Lung (tissue), 12 donors: ENCODE data around the gene C1QL4. TPM values are rescaled to one million over a fixed set of nuclear protein-coding genes. Genes with fewer than 3 reads are reported as not detected.
"Not testable (repeated sequence)": the region's sequence is repeated elsewhere in the genome, so short reads cannot be mapped to it uniquely, and the experiment has no call there.

ENCODE experiments used
- ATAC-seq: fragments of 200-7000 bp; cut with Tn5 transposase; one replicate; pipeline ENCODE4 v1.9.1; 2020; ENCODE audit warnings: moderate number of reproducible peaks; ENCODE audit not compliant: insufficient read depth, low FRiP score
- DNase-seq, 3 donors: peaks; one replicate each; pipeline ENCODE4 v3.0.0-alpha.2; 2013 to 2017
- H3K27ac ChIP-seq, 2 donors: one replicate each; pipeline ENCODE4 v1.5.1; 2013; ENCODE audit warnings: mild to moderate bottlenecking in 2 of 2, moderate library complexity in 2 of 2, control low read depth in 1 of 2, inconsistent platforms in 1 of 2, low read depth in 1 of 2, low read length in 1 of 2
- H3K27me3 ChIP-seq, 3 donors: one replicate each; pipeline ENCODE4 v1.5.1; 2013; ENCODE audit warnings: low read length in 2 of 3; ENCODE audit not compliant: control insufficient read depth in 3 of 3, insufficient read depth in 3 of 3
- H3K36me3 ChIP-seq, 4 donors: one replicate each; pipeline ENCODE4 v1.5.1; 2013; ENCODE audit warnings: low read length in 4 of 4, mild to moderate bottlenecking in 1 of 4, moderate library complexity in 1 of 4; ENCODE audit not compliant: control insufficient read depth in 4 of 4, insufficient read depth in 4 of 4
- H3K4me1 ChIP-seq, 5 donors: one replicate each; pipeline ENCODE4 v1.5.1; 2013; ENCODE audit warnings: low read length in 5 of 5, mild to moderate bottlenecking in 2 of 5, moderate library complexity in 1 of 5; ENCODE audit not compliant: control insufficient read depth in 5 of 5, insufficient read depth in 5 of 5
- H3K4me3 ChIP-seq: one replicate; pipeline ENCODE4 v1.5.1; 2013; ENCODE audit warnings: mild to moderate bottlenecking, control low read depth, moderate library complexity
- H3K9ac ChIP-seq, 2 donors: one replicate each; pipeline ENCODE4 v1.5.1; 2013; ENCODE audit warnings: low read length in 2 of 2, control low read depth in 1 of 2; ENCODE audit not compliant: insufficient read depth in 1 of 2
- H3K9me3 ChIP-seq, 4 donors: one replicate each; pipeline ENCODE4 v1.5.1; 2013; ENCODE audit warnings: low read length in 3 of 4, mild to moderate bottlenecking in 1 of 4, moderate library complexity in 1 of 4; ENCODE audit not compliant: control insufficient read depth in 4 of 4, insufficient read depth in 3 of 4
- CTCF ChIP-seq: IDR thresholded peaks from 2 replicates; pipeline ENCODE4 v1.5.1; 2012; ENCODE audit warnings: mild to moderate bottlenecking; ENCODE audit errors: control extremely low read depth, extremely low read depth
- WGBS, 2 donors: extraction: QIAGEN DNeasy Blood & Tissue Kit; methylation state at CpG; one replicate each; pipeline ENCODE4 v1.1.7; 2013; 5-methylcytosine and 5-hydroxymethylcytosine counted together
- polyA plus RNA-seq, 2 donors: library from polyadenylated mRNA; stranded (reverse); fragments of 200-250 nt; gene quantifications; one replicate each; pipeline ENCODE4 v1.2.1, GENCODE V29; 2013
- total RNA-seq, 2 donors: library from RNA; depleted of rRNA in 1 of 2; stranded (reverse); fragments of >200 nt in 1 of 2; gene quantifications; one replicate each; pipeline ENCODE4 v1.2.1, GENCODE V29; 2014 to 2021
- donor health status: control.
- donor health status: control.
- donor health status: Bipolar disorder and iron deficiency.
- donor health status: healthy.
- donor health status: DM: yes; HTN: yes; CAD: no.

Gene C1QL4
- total and polyA plus RNA-seq, 4 donors, result 0.06 TPM; not detected in 3

DNA sequence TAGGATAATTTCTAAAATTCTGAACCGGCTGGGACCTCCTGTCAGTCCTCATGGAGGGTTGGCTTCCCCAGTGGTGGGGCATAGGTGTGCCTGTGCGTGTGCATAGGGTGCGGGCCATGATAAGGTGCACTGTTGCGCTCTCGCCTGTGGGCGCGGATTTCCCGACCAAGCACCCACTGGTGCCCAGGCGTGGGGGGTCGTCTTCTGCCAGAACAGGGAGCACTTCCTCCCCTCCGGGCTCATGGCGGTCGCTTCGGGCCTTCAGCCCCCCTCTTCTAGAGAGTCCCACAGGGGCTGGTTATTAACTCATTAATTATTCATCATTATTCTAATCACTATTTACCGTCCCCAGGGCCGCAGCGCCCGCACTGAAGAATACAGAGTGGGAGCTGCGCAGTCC lies 2.8 kb downstream of the C1QL4 start:
- DNase-seq, result no peak
- no peak overlapping the region for H3K27ac ChIP-seq
- peaks cover 7 to 60% (median 50%) of the 10 kb centered on the region in 3 donors for H3K27me3 ChIP-seq
- H3K4me3 ChIP-seq, result no peak overlapping the region
- no peak overlapping the region for H3K9ac ChIP-seq
- peaks cover 0 to 7% (median 0%) of the 10 kb centered on the region in 4 donors for H3K36me3 ChIP-seq
- ATAC-seq, result no peak
- H3K4me1 ChIP-seq, result peaks cover 0 to 14% (median 5%) of the 10 kb centered on the region in 5 donors
- H3K9me3 ChIP-seq, result peaks cover 0 to 3% (median 0%) of the 10 kb centered on the region in 4 donors
- WGBS, 2 donors, result 23 to 38% methylated on average over 19 of the region's 19 CpGs
- no peak for TF ChIP-seq CTCF

- DNase-seq, H3K9me3 ChIP-seq: not testable (repeated sequence)
Observed at GRCh38 chr12:49333778-49334177, 3.2 kb downstream of the C1QL4 start.

GRCh38 chr12:49332891-49333371 lies 4.1 kb downstream of the C1QL4 start:
- no peak overlapping the region for H3K4me3 ChIP-seq
- WGBS, 2 donors, result 10 to 19% methylated on average over 38 to 40 of the region's 40 CpGs
- DNase-seq (peak in 1 of 3 donors; percentile 37), ATAC-seq (no peak)
- H3K27ac ChIP-seq, result no peak overlapping the region
- peaks cover 0 to 13% (median 5%) of the 10 kb centered on the region in 5 donors for H3K4me1 ChIP-seq
- peaks cover 0 to 3% (median 0%) of the 10 kb centered on the region in 4 donors for H3K9me3 ChIP-seq
- peaks cover 0 to 7% (median 0%) of the 10 kb centered on the region in 4 donors for H3K36me3 ChIP-seq
- TF ChIP-seq CTCF, result no peak
- peaks cover 7 to 47% (median 44%) of the 10 kb centered on the region in 3 donors for H3K27me3 ChIP-seq
- no peak overlapping the region for H3K9ac ChIP-seq

More at GRCh38 chr12:49333778-49334177, 3.2 kb downstream of the C1QL4 start:
- ATAC-seq, H3K36me3 ChIP-seq, H3K27ac ChIP-seq, H3K9ac ChIP-seq, H3K4me3 ChIP-seq: not testable (repeated sequence)
- Histone ChIP-seq H3K4me1 (peaks cover 0 to 14% (median 5%) of the 10 kb centered on the region in 5 donors), H3K27me3 (peaks cover 7 to 55% (median 50%) of the 10 kb centered on the region in 3 donors)
- WGBS, 2 donors, result 38 to 45% methylated on average over 21 of the region's 21 CpGs

DNA sequence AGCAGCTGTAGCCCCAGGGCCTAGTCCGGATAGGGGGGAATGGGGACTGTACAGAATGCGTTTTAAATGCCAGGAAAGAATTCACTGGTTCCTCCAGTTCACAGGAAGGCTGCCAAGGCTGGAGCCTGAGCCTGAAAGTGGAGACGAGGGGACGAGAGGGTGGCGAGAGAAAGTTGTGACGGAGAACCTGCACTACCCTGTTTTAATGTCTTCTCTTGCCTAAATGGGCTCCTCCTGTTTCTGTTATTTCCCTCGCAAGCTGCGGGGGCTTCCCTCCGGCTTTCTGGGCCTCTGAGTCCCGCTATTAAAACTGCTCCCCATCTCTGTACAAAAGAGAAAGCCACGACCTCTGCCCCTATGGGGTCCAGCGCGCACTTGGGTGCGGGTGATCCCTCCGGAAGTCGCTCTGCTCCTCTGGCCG lies 4.5 kb downstream of the C1QL4 start:
- H3K36me3 ChIP-seq, result peaks cover 0 to 7% (median 0%) of the 10 kb centered on the region in 4 donors
- peaks cover 7 to 42% (median 39%) of the 10 kb centered on the region in 3 donors for H3K27me3 ChIP-seq
- no peak overlapping the region for H3K9ac ChIP-seq
- H3K4me1 ChIP-seq, result peaks cover 0 to 12% (median 5%) of the 10 kb centered on the region in 5 donors
- DNase-seq (no peak), ATAC-seq (no peak)
- H3K4me3 ChIP-seq, result no peak overlapping the region
- TF ChIP-seq CTCF, result no peak
- H3K9me3 ChIP-seq, result peaks cover 0 to 3% (median 0%) of the 10 kb centered on the region in 4 donors
- 60 to 65% methylated on average over 17 of the region's 17 CpGs for WGBS, 2 donors
- no peak overlapping the region for H3K27ac ChIP-seq
